Epidermal melanocyte (primary cell): Measurements from ENCODE around the gene TEKT4.
"Not testable (repeated sequence)": the region's sequence is repeated elsewhere in the genome, so short reads cannot be mapped to it uniquely, and the experiment has no call there.

Source experiments
- DNase-seq: peaks from one replicate; pipeline ENCODE4 v3.0.0; 2011; ENCODE audit warnings: low spot score; ENCODE audit not compliant: insufficient read length

The TEKT4 gene

GRCh38 chr2:94875820-94876522 is 4.7 kb downstream of the TEKT4 start:
- DNase-seq = no peak

DNA sequence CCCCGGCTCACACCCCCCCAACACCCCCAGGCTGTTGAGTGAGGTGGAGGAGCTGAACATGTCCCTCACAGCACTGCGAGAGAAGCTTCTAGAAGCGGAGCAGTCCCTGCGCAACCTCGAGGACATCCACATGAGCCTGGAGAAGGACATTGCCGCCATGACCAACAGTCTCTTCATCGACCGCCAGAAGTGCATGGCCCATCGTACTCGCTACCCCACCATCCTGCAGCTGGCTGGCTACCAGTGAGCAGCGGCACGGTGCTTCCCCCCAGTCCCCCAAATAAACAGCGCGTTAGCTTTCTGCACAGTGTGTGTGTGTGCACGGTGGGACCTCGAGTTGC is 5.3 kb downstream of the TEKT4 start:
- DNase-seq = no peak

GRCh38 chr2:94877129-94877528 is 5.9 kb downstream of the TEKT4 start:
- no peak for DNase-seq

DNA sequence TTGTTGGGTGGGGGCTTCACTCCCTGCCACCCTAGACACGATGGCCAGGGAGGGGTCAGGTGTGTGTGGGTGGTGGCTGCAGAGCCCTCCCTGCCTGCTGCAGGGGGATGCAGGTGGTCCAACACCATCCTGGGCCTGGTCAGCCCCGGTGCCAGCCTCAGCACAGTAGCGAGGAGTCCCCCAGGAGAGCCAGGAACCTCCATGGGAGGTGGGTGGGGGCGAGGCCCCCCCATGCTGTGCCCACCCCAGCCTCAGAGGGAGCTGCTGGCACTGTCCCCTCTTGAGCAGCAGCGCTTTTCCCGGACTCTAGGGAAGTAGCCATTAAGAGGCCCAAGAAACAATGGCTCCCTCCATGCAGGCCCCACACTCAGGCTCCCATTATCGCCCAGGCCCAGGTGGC is 7.3 kb downstream of the TEKT4 start:
- not testable (repeated sequence) for DNase-seq

DNA sequence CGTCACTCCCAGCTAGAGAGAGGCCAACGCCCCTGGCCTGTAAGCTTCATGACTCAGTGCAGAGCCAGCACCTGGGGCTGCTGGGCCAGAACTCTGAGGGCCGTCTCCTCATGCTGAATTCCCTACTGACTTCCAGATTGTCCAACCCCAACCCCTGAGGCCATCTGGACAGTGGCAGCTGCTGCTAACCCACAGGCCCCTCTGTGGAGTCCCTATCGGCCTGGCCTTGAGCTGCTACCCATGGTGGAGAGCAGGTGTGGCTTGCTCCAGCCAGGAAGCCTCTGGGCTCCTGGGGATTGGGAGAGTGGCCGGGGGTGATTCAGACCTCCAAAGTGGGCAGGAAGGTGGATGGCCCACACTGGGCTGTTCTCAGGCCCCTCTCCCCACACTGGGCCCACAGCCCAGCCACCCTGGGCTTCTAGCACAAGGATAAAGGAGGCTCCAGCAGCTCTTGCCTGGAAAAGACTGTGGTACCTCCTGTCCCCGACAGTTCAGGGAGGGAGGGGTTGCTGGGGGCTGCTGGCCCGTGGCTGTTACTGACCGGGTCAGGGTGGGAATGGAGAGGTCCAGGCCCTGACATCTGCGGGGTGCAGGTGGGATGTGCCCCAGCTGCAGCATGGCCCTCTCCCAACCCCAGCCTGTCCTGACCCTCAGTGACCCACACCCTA is 8.2 kb downstream of the TEKT4 start:
- DNase-seq = no peak

GRCh38 chr2:94879982-94880377 is 8.8 kb downstream of the TEKT4 start:
- no peak for DNase-seq

- DNase-seq = no peak
Observed at GRCh38 chr2:94880507-94880906, 9.3 kb downstream of the TEKT4 start.

DNA sequence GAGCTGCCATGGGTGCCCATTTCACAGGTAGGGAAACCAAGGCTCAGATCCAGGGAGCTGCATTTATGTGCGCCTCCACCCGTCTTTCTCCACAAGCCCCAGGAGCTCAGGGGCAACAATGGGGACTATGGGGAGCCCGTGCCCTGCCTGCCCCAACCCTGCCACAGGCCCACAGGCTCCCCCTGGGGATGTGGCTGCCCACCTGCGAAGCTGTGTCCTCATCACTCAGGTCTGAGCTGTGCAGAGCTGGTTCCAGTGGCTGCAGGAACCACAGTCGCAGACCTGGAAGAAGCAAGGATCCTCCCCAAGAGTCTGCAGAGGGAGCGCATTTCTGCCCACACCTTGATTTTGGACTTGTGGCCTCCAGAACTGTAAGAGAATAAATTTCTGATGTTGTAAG is 9.8 kb downstream of the TEKT4 start:
- DNase-seq = no peak

DNA sequence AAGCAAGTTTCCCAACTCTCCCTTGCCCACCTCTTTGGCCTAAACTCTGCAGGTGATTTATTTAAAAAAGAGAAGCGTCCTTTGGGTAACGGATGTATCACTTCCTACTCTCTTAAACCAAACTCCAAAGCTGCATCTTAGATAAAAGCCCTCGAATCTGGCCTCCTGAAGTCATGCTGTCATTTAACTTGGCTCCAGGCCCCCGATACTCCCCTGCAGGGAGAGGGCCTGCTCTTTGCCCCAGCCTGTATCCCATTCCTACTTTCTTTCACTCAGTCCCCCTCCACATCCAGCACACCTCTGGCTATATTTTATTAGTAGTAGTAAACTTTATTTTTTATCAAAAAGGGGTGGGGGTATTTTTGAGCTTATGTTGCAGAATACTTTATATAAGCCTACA is 19.0 kb downstream of the TEKT4 start:
- no peak for DNase-seq

GRCh38 chr2:94895273-94895672 is 24.0 kb downstream of the TEKT4 start:
- DNase-seq = not testable (repeated sequence)

GRCh38 chr2:94906976-94907375 is 35.7 kb downstream of the TEKT4 start:
- DNase-seq = not testable (repeated sequence)

DNA sequence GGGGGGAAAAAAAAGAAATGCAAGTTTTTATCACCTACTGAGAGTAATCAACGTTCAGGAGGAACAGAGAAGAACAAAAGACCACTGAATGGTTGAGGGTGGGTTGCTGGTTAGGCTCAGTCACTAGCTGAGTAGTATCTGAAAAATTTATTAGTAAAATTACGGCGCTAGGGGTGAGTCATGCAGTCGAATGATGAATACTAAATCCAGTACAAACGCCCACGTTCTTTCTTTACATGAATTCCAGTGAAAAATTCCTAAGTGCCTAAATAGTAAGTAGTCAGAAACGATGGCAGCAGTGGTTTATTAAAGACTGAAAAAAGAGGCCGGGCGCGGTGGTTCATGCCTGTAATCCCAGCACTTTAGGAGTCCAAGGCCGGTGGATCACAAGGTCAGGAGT is 52.0 kb downstream of the TEKT4 start:
- DNase-seq = no peak

GRCh38 chr2:94924999-94925398 is 53.8 kb downstream of the TEKT4 start:
- not testable (repeated sequence) for DNase-seq
